ENCODE data around the gene IFI27. TPM values are rescaled to one million over a fixed set of nuclear protein-coding genes. Genes with fewer than 3 reads are reported as not detected.

The IFI27 gene
- total and polyA plus RNA-seq, 9 of the 15 experiments (the other 6 are each of a cell fraction or from before 2014, with no cell fraction given), result 0.19 to 3.4 (median 1.4) TPM; not detected in 1

- TF ChIP-seq, protein P1, sequence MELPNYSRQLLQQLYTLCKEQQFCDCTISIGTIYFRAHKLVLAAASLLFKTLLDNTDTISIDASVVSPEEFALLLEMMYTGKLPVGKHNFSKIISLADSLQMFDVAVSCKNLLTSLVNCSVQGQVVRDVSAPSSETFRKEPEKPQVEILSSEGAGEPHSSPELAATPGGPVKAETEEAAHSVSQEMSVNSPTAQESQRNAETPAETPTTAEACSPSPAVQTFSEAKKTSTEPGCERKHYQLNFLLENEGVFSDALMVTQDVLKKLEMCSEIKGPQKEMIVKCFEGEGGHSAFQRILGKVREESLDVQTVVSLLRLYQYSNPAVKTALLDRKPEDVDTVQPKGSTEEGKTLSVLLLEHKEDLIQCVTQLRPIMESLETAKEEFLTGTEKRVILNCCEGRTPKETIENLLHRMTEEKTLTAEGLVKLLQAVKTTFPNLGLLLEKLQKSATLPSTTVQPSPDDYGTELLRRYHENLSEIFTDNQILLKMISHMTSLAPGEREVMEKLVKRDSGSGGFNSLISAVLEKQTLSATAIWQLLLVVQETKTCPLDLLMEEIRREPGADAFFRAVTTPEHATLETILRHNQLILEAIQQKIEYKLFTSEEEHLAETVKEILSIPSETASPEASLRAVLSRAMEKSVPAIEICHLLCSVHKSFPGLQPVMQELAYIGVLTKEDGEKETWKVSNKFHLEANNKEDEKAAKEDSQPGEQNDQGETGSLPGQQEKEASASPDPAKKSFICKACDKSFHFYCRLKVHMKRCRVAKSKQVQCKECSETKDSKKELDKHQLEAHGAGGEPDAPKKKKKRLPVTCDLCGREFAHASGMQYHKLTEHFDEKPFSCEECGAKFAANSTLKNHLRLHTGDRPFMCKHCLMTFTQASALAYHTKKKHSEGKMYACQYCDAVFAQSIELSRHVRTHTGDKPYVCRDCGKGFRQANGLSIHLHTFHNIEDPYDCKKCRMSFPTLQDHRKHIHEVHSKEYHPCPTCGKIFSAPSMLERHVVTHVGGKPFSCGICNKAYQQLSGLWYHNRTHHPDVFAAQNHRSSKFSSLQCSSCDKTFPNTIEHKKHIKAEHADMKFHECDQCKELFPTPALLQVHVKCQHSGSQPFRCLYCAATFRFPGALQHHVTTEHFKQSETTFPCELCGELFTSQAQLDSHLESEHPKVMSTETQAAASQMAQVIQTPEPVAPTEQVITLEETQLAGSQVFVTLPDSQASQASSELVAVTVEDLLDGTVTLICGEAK (IDR thresholded peaks at IDR 0.05), result 0 out of 2 replicates have a peak, but pooled peaks have one; percentile 53
- TF ChIP-seq, protein P1 (CRISPR knock-in tag; IDR thresholded peaks at IDR 0.05), result no peak
- TF ChIP-seq CTBP1 (IDR thresholded peaks at IDR 0.05; ENCODE audit: borderline replicate concordance) (peak; percentile 30; the same call in 1 of the 2 replicates), CEBPG (CRISPR knock-in tag; IDR thresholded peaks at IDR 0.05) (peak; percentile 72), CEBPG (tag; conservative IDR thresholded peaks at IDR 0.05 in 1 of 2, IDR thresholded peaks at IDR 0.05 in 1 of 2) (peak; percentile 31 to 32; a peak in 1 of 4 replicates), MYC (IDR thresholded peaks at IDR 0.05; ENCODE audit: low read depth, low read length) (0 out of 2 replicates have a peak, but pooled peaks have one; percentile 17), MYC (CRISPR knock-in tag; IDR thresholded peaks at IDR 0.05; ENCODE audit: borderline replicate concordance, low read depth) (no peak), ZNF76 (CRISPR knock-in tag; IDR thresholded peaks at IDR 0.05; ENCODE audit: borderline replicate concordance) (no peak), KAT7 (CRISPR knock-in tag; IDR thresholded peaks at IDR 0.05; ENCODE audit: borderline replicate concordance) (no peak), ATF3 (IDR thresholded peaks at IDR 0.05) (peak; percentile 59), ATF3 (CRISPR knock-in tag; conservative IDR thresholded peaks at IDR 0.05) (no peak), RAD51 (IDR thresholded peaks at IDR 0.05; ENCODE audit: borderline replicate concordance, low read depth) (0 out of 2 replicates have a peak, but pooled peaks have one; percentile 14), ZNF785 (CRISPR knock-in tag; IDR thresholded peaks at IDR 0.05) (no peak), NR2C2 (CRISPR knock-in tag; IDR thresholded peaks at IDR 0.05) (no peak), NR2C2 (tag; IDR thresholded peaks at IDR 0.05) (peak; percentile 70), KLF16 (IDR thresholded peaks at IDR 0.05) (no peak), RFX5 (IDR thresholded peaks at IDR 0.05; ENCODE audit: low read depth, low read length) (no peak), HNRNPK (IDR thresholded peaks at IDR 0.05; ENCODE audit: low read depth, low read length, poor library complexity, severe bottlenecking) (no peak), EWSR1 (IDR thresholded peaks at IDR 0.05; ENCODE audit: borderline replicate concordance, low read depth, partially characterized antibody) (no peak)
These were observed 34.2 kb downstream of the IFI27 start (continued) for GRCh38 chr14:94144765-94145164.
